Upper lobe of right lung (tissue), 1 donor: ENCODE results near the gene STAT1. TPM values are rescaled to one million over a fixed set of nuclear protein-coding genes. Genes with fewer than 3 reads are reported as not detected.

Experiments
- ATAC-seq: fragments of 200-7000 bp; cut with Tn5 transposase; one replicate; pipeline ENCODE4 v1.9.1; 2020; ENCODE audit warnings: mild to moderate bottlenecking, moderate library complexity
- DNase-seq: peaks from one replicate; pipeline ENCODE4 v3.0.0-alpha.2; 2020
- H3K27ac ChIP-seq: fragments of 200-600 bp; one replicate; pipeline ENCODE4 v1.8.0; 2022
- H3K27me3 ChIP-seq: fragments of 200-600 bp; one replicate; pipeline ENCODE4 v1.8.0; 2022; ENCODE audit warnings: mild to moderate bottlenecking
- H3K36me3 ChIP-seq: fragments of 200-600 bp; one replicate; pipeline ENCODE4 v1.8.0; 2022
- H3K4me1 ChIP-seq: fragments of 200-600 bp; one replicate; pipeline ENCODE4 v1.8.0; 2022
- H3K4me3 ChIP-seq: fragments of 200-600 bp; one replicate; pipeline ENCODE4 v1.8.0; 2022; ENCODE audit warnings: mild to moderate bottlenecking
- H3K9me3 ChIP-seq: fragments of 200-600 bp; one replicate; pipeline ENCODE4 v1.8.0; 2022
- intact Hi-C: fragments of 100-400 bp; cut with DNase I; formaldehyde crosslinking; loops from one replicate; pipeline ENCODE4 v1.11.0; 2022
- total RNA-seq: library from RNA; stranded (reverse); fragmentation: NEBNext Ultra II Directional; extraction: Animal tissue kit (Norgen Biotek cat#: 25700); gene quantifications from one replicate; pipeline ENCODE4 v1.2.1, GENCODE V29; 2021
- TF ChIP-seq, protein P1 (sequence below): fragments of 200-600 bp; IDR thresholded peaks from one replicate; pipeline ENCODE4 v1.8.0; 2022; ENCODE audit warnings: antibody characterized with exemption
- donor health status: DM: no; HTN: yes; CAD: no; lungs with severe emphysema.

The STAT1 gene
- total RNA-seq, 1 donor from 2014 or later: 98.6 TPM

DNA sequence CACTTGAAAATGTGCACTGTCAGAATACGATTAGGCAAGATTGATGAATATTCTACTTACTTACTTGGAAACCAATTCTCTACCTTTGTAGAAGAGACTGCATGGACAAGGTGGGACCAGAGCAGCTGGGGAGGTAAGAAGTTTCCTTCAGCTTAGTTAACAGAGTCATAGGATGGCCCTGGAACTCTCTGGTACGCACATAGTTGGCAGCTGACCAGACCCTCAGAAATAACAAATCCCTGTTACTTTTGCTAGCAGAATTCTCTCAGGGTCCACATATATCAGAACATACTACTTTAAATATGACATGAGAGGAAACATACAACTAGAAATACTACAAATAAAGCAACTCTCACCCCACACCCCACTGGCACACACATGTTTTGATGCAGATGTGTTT lies 24.8 kb upstream of the STAT1 start:
- Histone ChIP-seq H3K4me1 (peaks cover 5% of the 10 kb centered on the region), H3K36me3 (no peaks in the 10 kb centered on the region), H3K4me3 (no peak overlapping the region), H3K27ac (no peak overlapping the region), H3K27me3 (no peaks in the 10 kb centered on the region), H3K9me3 (no peaks in the 10 kb centered on the region)
- no peak for ATAC-seq
- intact Hi-C loops: no loop called here
- DNase-seq: no peak
- TF ChIP-seq, protein P1, sequence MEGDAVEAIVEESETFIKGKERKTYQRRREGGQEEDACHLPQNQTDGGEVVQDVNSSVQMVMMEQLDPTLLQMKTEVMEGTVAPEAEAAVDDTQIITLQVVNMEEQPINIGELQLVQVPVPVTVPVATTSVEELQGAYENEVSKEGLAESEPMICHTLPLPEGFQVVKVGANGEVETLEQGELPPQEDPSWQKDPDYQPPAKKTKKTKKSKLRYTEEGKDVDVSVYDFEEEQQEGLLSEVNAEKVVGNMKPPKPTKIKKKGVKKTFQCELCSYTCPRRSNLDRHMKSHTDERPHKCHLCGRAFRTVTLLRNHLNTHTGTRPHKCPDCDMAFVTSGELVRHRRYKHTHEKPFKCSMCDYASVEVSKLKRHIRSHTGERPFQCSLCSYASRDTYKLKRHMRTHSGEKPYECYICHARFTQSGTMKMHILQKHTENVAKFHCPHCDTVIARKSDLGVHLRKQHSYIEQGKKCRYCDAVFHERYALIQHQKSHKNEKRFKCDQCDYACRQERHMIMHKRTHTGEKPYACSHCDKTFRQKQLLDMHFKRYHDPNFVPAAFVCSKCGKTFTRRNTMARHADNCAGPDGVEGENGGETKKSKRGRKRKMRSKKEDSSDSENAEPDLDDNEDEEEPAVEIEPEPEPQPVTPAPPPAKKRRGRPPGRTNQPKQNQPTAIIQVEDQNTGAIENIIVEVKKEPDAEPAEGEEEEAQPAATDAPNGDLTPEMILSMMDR: no peak

DNA sequence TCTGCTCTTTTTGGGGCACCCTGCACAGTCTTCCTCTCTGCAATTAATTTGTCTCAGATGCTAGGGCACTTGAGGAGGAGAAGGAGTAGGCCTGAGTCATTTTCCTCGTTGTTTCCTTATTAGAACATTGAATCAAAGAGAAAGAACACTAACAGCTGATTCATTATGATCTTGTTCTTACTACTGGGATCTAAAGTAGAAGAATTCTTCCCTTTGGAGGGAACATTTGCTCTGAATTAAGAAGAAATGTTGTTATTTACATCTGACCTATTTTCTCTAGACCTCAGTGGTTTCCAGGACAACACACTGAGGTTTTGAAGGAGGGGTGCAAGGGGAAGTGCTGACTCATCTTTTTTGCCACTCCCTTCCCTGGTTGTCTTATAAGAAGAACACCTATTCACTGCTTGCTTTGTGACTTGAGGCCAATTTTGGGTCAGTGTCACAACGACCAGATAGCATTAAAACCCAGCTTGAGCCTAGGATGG lies 24.3 kb upstream of the STAT1 start:
- H3K4me1 ChIP-seq: peaks cover 8% of the 10 kb centered on the region
- no peak overlapping the region for H3K4me3 ChIP-seq
- ATAC-seq (no peak), DNase-seq (no peak)
- H3K27me3 ChIP-seq: no peaks in the 10 kb centered on the region
- no peaks in the 10 kb centered on the region for H3K36me3 ChIP-seq
- TF ChIP-seq, protein P1: no peak
- intact Hi-C loops: no loop called here
- no peaks in the 10 kb centered on the region for H3K9me3 ChIP-seq
- H3K27ac ChIP-seq: no peak overlapping the region

DNA sequence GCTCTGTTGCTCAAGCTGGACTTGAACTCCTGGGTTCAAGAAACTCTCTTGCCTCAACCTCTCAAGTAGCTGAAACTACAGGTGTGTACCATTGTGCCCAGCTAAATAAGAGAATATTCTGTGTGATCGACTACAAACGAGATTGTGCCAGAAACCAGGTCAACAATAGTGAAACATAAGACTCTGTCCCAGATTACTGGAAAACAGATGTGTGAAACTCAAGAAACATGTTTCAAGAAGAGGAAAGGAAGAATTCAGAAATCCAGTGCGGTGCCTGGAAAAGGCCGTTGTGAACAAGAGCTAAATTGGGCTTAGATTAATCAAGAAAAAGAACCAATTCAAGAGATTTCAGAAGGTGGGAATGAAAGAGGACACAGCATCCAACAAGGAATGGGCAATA lies 23.4 kb upstream of the STAT1 start:
- no peak overlapping the region for H3K27ac ChIP-seq
- H3K27me3 ChIP-seq: no peaks in the 10 kb centered on the region
- intact Hi-C loops: no loop called here
- ATAC-seq (no peak), DNase-seq (no peak)
- H3K9me3 ChIP-seq: no peaks in the 10 kb centered on the region
- no peak overlapping the region for H3K4me3 ChIP-seq
- H3K36me3 ChIP-seq: no peaks in the 10 kb centered on the region
- TF ChIP-seq, protein P1: no peak
- H3K4me1 ChIP-seq: peaks cover 10% of the 10 kb centered on the region

DNA sequence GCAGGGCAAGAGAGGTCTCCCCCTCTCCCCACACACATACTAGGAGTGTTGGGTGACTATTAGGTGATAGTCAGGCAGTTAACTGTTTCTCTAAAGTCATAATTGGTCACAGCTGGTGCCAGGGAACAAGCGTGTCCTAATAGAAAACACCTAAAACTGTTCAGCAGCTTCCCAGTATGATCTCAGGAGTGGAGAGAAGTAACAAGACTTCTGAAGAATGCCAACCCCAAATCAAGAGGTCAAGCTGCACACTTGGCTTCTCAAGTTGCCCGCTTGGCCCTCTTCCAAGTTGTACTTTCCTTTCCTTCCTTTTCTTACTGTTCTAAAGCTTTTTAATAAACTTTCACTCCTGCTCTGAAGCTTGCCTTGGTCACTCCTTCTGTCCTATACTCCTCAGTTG lies 22.4 kb upstream of the STAT1 start:
- Histone ChIP-seq H3K27ac (no peak overlapping the region), H3K9me3 (no peaks in the 10 kb centered on the region), H3K4me3 (no peak overlapping the region), H3K4me1 (peaks cover 10% of the 10 kb centered on the region), H3K36me3 (no peaks in the 10 kb centered on the region), H3K27me3 (no peaks in the 10 kb centered on the region)
- TF ChIP-seq, protein P1: no peak
- intact Hi-C loops: no loop called here
- no peak for DNase-seq
- peak; percentile 72 for ATAC-seq

DNA sequence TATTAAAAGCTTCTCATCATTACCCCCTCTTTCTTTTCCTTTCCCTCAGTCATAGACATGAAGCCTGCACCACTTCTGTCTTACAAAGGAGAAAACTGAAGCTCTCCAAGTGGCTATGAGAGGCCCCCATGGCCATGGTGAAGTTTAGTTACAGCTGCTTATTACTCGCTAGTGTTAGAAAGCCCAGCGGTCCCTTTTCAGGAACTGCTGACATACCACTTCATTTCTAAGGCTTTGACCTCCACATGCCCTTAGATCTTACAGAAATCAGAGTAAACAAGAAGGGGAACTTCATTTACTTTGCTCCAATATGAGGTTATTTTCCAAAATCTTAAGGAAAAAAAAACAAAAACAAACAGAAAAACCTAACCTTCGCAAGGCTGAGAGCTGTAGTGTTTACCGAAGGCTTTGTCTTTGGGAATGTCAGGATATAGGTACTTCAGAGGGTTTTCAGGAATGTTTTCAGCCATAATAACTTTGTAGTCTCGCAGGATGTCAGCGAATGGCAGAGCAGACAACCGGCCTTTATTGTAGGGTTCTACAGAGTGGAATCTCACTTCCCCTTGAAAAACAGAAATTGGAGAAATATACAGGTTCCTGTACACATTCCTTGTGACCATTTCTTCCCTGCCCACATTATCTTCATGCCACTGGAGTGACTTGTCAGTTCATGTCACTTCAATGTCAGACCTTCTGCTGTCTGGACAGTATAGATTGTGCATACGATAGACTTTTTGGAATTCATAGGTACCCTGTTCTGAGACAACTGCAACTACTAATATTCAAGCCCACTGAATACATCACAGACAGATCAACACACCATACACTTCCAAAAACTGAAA lies 18.8 kb upstream of the STAT1 start:
- Histone ChIP-seq H3K36me3 (no peaks in the 10 kb centered on the region), H3K27ac (no peak overlapping the region), H3K9me3 (no peaks in the 10 kb centered on the region), H3K27me3 (no peaks in the 10 kb centered on the region), H3K4me1 (peaks cover 19% of the 10 kb centered on the region), H3K4me3 (no peak overlapping the region)
- no peak for DNase-seq
- TF ChIP-seq, protein P1: no peak
- intact Hi-C loops: no loop called here
- ATAC-seq: peak; percentile 65
